NOMO-1 (cell line): Measurements from ENCODE around the gene VPS11.
A peak's percentile ranks its signal among the peaks of the same experiment; 100 is the strongest.
"Not testable (repeated sequence)": the region's sequence is repeated elsewhere in the genome, so short reads cannot be mapped to it uniquely, and the experiment has no call there.

Experiments
- DNase-seq, 2 experiments: peaks; one replicate each; lab custom pipeline; 2025; ENCODE audit not compliant: unreplicated experiment in 2 of 2; lab: John Stamatoyannopoulos, UW

VPS11 gene

GRCh38 chr11:119067371-119068222 lies at the start of gene VPS11:
TSS of gene VPS11 (plus strand) at chr11:119067818. CDS start at chr11:119067824, 6 bp downstream.
- DNase-seq = peak; percentile 96 to 97

- DNase-seq = peak; percentile 94 to 97
These were observed 49.3 kb upstream of the VPS11 start, which contains the start of the genes RPS25 and TRAPPC4 for GRCh38 chr11:119018074-119018938. TSS of gene RPS25 (minus strand) at chr11:119018343. CDS start at chr11:119018284, 59 bp downstream. TSS of gene TRAPPC4 (plus strand) at chr11:119018766. CDS start at chr11:119018796, 30 bp downstream.

- no peak for DNase-seq
These were observed 47.6 kb upstream of the VPS11 start for GRCh38 chr11:119019996-119020395.

- DNase-seq = no peak
These were observed 46.0 kb upstream of the VPS11 start for GRCh38 chr11:119021631-119022030.

- no peak for DNase-seq
These were observed 43.9 kb upstream of the VPS11 start for GRCh38 chr11:119023741-119024140.

- DNase-seq = no peak
These were observed 43.1 kb upstream of the VPS11 start for GRCh38 chr11:119024430-119025098.

- no peak for DNase-seq
These were observed 42.5 kb upstream of the VPS11 start for GRCh38 chr11:119025099-119025473.

- no peak for DNase-seq
These were observed 42.1 kb upstream of the VPS11 start for GRCh38 chr11:119025541-119025940.

- no peak for DNase-seq
These were observed 41.4 kb upstream of the VPS11 start for GRCh38 chr11:119025978-119026766.

- DNase-seq = no peak
These were observed 40.6 kb upstream of the VPS11 start for GRCh38 chr11:119026970-119027369.

GRCh38 chr11:119027561-119028345 lies 39.9 kb upstream of the VPS11 start:
- DNase-seq = no peak

- DNase-seq = no peak
These were observed 39.1 kb upstream of the VPS11 start for GRCh38 chr11:119028346-119029068.

GRCh38 chr11:119029069-119029339 lies 38.6 kb upstream of the VPS11 start:
- no peak for DNase-seq

GRCh38 chr11:119029340-119030028 lies 38.1 kb upstream of the VPS11 start:
- DNase-seq = no peak

GRCh38 chr11:119030029-119030328 lies 37.6 kb upstream of the VPS11 start:
- DNase-seq = no peak

GRCh38 chr11:119030329-119031047 lies 37.1 kb upstream of the VPS11 start, which contains the start of gene SLC37A4:
TSS of gene SLC37A4 (minus strand) at chr11:119030877.
- DNase-seq = peak; percentile 97

- DNase-seq = no peak
These were observed 35.7 kb upstream of the VPS11 start for GRCh38 chr11:119031912-119032280.

GRCh38 chr11:119033421-119033820 lies 34.2 kb upstream of the VPS11 start:
- not testable (repeated sequence) for DNase-seq
